Stimulated activated CD8-positive, alpha-beta memory T cell treated with anti-CD3 and anti-CD28 coated beads, Interleukin-12 subunit alpha, Interleukin-12 subunit beta, amount 100 ng/mL, for 4 hours (primary cell): ENCODE measurements around the gene F2RL2.
"Not testable (repeated sequence)": the region's sequence is repeated elsewhere in the genome, so short reads cannot be mapped to it uniquely, and the experiment has no call there.

Experiments used
- DNase-seq: peaks from one replicate; pipeline ENCODE4 v3.0.0-alpha.2; 2020; ENCODE audit warnings: low read depth

Gene F2RL2

GRCh38 chr5:76622076-76622475, 1.1 kb downstream of the F2RL2 start:
- DNase-seq: no peak

DNA sequence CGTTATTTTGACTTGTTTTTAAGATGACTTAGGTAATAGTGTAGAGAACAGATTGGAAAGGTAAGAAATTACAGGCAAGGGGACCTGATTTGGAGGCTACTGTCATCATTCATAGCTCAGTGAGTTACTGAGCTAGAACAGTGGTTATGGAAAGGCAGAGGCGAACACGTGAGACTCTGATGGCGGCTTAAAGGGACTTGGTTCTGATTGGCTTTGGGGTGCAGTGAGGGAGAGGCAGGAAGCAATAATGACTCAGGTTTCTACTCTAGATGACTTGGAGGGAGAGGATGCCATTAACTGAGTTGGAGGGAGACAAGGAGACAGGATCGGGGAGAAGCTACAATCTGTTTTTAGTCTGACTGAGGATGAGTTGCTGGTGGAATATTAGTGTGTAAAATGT, 3.0 kb downstream of the F2RL2 start:
- no peak for DNase-seq

DNA sequence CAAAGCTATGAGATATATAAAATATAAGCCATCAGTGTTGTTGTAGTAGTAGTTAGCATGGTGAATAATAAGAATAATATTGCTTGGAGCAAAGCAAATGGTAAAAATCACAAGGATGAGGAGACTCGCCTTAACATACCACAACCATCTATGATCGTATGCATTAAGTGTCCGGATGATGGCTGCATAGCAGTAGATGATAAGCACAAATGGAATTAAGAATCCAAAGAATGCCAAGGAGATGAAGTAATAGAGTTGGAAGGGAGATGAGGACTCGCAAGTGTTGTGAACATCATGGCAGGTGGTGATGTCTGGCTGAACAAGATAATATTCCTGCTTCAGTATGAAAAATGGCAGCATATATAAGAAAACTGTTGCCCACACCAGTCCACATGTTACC, 5.5 kb downstream of the F2RL2 start:
- DNase-seq: no peak

DNA sequence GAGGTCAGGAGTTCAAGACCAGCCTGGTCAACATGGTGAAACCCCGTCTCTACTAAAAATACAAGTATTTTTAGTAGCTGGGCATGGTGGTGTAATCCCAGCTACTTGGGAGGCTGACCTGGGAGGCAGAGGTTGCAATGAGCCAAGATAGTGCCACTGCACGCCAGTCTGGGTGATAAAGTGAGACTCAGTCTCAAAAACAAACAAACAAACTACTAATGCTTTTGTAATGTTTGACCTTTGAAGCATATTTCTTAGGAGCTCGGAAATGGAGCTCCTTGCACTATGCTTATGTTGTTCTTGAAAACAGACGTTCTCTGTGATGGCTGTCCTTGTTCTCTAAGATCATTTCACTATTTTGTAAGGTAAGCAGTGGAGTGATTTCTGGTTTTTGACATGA, 6.0 kb downstream of the F2RL2 start:
- DNase-seq: no peak

DNA sequence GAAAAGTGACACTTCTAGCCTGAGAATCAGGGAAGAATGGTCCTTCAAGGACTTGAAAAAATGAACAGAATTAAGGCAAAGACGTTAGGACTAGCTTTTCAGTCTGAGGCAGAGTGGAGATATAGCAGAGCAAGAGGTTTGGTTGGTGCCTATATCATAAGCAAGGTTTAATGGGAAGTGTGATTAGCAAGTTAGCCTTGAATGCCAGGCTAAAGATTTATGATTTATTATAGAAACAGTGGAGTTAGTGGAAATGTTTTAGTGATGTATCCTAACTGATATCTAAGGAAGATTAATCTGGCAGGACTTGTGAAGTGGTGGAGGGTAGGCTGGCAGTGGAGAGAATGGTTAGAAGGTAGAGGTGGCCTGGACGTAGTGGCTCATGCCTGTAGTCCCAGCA, 7.0 kb downstream of the F2RL2 start:
- DNase-seq: no peak

GRCh38 chr5:76615759-76616158, 7.4 kb downstream of the F2RL2 start:
- DNase-seq: no peak

GRCh38 chr5:76612942-76613341, 10.3 kb downstream of the F2RL2 start:
- DNase-seq: no peak

DNA sequence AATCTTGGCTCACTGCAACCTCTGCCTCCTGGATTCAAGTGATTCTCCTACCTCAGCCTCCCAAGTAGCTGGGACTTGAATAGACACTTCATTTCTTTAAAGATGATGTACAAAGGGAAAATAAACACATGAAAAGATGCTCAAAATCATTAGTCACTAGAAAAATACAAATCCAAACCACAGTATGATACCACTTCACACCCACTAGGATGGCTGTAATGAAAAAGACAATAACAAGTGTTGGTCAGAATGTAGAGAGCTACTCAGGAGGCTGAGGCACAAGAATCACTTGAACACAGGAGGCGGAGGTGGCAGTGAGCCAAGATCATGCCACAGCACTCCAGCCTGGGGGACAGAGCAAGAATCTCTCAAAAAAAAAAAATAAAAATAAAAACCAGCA, 13.0 kb downstream of the F2RL2 start:
- no peak for DNase-seq

DNA sequence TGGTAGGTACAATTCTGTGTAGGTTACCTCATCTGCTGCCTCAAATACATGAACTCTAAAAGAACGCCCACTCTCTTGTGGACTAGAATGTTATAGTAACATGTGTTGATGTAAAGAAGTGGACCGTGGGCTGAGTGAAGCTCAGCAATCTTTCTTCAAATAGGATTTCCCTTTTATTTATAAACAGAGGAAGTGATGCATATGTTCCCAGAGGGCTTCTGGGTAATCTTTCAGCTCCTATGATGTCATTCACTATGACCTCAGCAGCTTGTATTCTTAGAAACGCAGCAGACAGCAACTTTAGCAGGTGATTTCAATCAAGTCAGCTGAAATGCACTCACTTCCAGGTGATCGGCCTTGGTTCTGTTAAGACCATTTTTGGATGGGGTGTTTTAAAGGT, 14.4 kb downstream of the F2RL2 start:
- no peak for DNase-seq

- no peak for DNase-seq
Observed at GRCh38 chr5:76607353-76607871, 15.8 kb downstream of the F2RL2 start.

GRCh38 chr5:76606701-76607100, 16.5 kb downstream of the F2RL2 start:
- DNase-seq: no peak

DNA sequence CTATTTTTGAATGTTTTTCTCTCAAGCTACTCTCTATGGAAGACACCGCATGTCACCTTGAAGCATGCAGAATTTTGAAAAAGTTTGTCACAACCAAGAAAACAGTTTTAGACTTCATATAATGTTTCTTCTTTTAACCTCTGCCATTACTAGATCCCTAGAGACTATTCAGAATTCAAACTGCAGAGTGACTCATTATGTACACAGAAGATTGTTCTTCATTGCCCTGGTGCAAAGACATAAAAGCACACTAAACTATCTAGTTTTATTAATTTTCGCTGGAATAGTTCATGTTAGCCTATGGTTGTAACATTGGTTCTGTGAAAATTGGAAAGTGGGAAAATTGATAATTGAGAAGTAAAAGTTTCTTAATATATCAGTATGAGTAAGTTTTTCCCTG, 18.4 kb downstream of the F2RL2 start:
- no peak for DNase-seq

DNA sequence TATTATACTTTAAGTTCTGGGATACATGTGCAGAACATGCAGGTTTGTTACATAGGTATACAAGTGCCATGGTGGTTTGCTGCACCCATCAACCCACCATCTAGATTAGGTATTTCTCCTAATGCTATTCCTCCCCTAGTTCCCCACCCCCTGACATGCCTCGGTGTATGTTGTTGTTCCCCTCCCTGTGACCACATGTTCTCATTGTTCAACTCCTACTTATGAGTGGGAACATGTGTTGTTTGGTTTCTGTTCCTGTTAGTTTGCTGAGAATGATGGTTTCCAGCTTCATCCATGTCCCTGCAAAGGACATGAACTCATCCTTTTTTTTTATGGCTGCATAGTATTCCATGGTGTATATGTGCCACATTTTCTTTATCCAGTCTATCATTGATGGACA, 19.2 kb downstream of the F2RL2 start:
- not testable (repeated sequence) for DNase-seq

- no peak for DNase-seq
Observed at GRCh38 chr5:76602094-76602726, 21.0 kb downstream of the F2RL2 start.

- no peak for DNase-seq
Observed at GRCh38 chr5:76601470-76601869, 21.7 kb downstream of the F2RL2 start.

DNA sequence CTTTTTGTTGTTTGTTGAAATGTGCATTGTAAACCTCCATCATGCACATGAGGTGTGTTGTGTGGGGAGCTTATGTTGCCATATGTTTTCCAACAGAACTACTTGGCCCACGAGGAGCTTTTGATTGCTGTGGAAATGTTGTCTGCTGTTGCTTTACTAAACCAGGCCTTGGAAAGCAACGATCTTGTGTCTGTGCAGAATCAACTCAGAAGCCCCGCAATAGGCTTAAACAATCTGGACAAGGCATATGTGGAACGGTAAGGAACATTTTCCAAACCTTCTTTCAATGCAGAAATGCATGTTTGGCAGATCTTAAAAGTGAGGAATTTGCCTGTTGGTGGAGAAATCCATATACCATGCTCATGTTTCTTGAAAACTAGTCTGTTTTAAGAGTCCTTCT, 22.5 kb downstream of the F2RL2 start:
- DNase-seq: no peak

DNA sequence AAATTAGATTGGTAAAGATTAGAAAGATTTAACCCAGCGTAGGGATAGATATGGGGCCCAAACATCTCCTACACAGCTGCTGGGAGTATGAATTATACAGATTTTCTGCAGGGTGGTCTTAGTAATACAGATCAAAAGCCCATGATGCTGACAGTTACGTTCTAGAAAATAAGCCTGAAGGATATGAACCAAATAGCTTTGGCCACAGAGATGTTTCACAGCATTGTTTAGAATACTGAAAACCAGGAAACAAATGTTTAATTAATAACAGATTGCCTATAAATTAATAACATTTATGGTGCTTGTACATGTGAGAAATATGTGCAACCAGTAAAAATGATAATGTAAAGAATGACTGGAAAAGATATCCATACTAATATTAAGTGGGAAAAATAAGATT, 24.7 kb downstream of the F2RL2 start:
- no peak for DNase-seq

- DNase-seq: no peak
Observed at GRCh38 chr5:76595755-76596481, 27.3 kb downstream of the F2RL2 start.

DNA sequence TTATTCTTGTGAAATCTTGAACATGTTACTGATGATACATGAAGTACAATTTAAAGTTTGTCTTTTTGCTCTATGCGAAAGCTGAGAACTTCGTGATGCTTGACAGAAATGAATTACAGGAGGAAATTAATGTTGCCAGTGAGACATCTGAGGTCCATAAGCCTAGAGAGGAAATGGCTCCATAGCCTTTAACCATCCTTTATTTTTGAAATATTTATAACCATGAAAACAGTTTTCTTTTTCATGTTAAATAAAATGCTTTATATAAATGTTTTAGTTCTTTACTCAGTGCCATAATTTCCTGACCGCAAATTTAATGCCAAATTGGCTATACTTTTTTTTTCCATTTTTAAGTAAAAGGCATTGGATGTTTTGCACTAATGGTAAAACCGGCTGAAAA, 29.1 kb downstream of the F2RL2 start:
- DNase-seq: no peak

DNA sequence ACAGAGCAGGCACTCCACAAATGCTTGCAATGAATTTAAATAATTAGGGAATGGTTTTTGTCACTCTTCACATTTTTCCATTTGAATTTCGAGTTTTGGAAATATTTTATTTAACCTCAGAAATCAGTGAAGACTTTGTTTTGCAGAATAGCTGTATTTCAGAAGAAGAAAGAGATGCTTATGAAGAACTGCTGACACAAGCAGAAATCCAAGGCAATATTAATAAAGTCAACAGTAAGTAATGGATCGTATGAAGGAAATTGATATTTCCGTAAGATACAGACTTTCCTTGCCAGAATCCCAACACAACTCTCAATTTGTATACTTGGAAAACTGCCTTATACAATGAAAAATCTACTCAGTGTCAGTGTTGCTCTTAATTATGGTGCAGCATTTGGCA, 30.5 kb downstream of the F2RL2 start:
- DNase-seq: no peak

GRCh38 chr5:76591366-76591765, 31.8 kb downstream of the F2RL2 start:
- DNase-seq: no peak

- no peak for DNase-seq
Observed at GRCh38 chr5:76590027-76590426, 33.2 kb downstream of the F2RL2 start.

DNA sequence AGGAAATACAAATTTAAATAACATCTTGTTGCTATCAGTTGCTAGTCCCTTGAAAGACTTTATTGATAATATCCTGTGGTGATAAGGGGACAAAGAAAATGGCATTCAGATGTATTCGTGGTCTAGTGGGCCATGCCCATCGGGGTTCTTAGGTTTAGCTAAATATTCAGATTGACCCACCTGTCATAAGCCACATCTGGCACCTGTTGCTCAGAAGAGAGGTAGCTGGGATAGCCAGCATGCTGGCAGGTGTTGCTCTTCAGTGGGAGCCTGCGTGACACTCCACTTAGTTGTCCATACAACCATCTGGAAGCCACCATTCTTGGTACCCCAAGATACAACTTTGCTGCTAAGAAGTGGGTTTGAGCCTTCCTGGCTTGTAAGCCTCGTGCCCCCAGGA, 36.7 kb downstream of the F2RL2 start:
- DNase-seq: no peak

- DNase-seq: no peak
Observed at GRCh38 chr5:76585783-76586217, 37.4 kb downstream of the F2RL2 start.
